ENCODE measurements around the gene DLL4.
A peak's percentile ranks its signal among the peaks of the same experiment; 100 is the strongest.

DLL4 gene

DNA sequence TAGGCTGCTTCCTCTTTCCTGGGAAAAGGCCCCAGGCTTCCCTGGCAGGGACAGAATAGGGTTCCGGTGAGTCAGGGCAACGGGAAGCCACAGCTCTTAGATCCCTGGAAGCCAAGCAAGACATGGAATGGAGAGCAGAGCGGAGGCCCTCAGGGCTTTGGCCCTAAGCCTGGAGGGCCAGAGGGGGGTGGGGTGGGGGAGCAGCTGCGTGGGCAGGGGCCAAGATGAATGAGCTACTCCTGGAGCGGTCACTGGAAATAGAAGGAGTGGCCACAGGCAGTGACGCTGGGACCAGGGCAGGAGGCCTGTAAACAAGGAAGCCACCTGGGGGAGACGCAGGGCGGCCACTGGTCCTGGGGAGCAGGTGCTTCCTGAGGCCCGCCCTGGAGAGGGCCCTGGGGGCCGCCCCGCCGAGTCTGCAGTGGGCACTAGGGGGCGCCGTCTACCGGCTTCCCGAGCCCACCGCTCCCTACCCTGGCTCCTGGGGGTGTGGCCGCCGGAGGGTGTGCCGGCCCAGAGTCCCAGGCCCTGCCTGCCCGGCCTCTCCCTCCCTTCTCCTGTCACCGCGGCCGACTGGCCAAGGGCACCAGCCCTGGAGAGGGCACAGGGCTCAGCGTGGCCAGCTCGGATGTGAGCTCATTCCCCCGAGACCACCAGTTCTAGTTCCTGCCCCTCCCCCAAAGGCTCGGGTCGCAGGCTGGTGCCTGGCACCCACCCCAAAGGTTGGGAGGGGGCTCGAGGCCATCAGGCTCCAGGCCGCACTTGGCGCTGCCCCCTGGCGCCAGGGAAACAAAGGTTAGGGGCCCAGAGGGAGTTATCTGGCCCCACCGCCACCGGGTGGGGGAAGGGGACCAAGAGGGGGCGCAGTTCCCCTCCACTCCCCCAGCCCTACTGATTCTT, 22.8 kb upstream of the DLL4 start:
- DNase-seq (ENCODE audit: low read depth) = peak; percentile 60

DNA sequence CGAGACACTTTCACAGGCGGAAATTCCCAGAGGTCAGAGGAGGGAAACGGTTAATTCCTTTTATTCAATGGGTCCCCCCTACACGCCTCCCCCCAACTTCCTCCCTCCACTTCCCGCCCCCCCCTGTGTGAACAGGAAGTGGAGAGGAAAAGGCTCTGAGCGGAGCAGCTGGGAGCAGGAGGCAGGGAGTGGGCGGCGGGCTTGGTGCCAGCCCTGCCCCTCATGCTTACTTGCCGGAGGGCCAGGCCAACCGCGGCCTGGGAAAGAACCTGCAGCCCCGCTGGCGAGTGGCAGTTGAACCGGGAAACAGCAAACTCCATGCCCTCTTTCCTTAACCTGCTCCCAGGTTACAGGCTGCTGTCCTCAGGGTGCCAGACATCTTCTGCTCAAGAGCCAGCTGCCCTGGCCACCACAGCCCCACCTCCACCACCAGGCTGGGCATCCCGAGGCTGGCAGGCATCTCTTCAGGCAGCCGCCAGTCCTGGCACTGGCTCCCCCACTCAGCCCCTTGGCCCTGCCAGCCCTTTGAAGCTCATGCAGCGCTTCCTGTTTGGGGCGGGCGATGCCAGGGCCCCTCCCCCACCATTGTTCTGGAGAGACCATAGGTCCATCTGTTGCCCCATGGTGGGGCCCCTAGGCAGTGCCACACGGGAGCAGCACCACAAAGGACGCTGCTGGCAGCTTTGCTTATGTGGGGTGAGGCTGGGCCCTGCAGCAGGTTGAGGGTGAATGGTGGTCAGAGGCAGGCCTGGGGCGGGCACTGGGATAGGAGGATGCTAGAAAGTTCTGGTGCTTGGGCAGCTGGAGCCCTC, 21.9 kb upstream of the DLL4 start:
- DNase-seq (ENCODE audit: low read depth) = peak; percentile 48

DNA sequence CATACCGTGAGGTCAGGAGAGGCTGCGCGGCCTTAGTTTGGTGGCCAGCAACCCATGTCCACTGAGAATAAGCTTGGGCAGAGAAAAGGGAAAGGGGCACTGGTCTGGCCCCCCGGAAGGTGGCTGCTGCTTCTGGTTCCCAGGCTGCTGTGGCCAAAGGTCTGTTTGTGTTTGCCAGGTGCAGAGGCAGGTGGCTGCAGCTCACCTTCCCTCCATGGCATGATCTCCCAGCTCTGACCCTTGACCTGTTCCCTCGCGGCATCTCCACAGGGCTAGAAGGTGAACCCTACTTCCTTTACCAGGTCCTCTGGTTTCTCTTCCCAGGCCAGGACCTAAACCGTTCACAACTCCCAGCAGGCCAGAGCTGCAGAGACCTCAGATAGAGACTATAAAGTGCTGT, 21.0 kb upstream of the DLL4 start:
- DNase-seq (ENCODE audit: low read depth) = no peak

DNA sequence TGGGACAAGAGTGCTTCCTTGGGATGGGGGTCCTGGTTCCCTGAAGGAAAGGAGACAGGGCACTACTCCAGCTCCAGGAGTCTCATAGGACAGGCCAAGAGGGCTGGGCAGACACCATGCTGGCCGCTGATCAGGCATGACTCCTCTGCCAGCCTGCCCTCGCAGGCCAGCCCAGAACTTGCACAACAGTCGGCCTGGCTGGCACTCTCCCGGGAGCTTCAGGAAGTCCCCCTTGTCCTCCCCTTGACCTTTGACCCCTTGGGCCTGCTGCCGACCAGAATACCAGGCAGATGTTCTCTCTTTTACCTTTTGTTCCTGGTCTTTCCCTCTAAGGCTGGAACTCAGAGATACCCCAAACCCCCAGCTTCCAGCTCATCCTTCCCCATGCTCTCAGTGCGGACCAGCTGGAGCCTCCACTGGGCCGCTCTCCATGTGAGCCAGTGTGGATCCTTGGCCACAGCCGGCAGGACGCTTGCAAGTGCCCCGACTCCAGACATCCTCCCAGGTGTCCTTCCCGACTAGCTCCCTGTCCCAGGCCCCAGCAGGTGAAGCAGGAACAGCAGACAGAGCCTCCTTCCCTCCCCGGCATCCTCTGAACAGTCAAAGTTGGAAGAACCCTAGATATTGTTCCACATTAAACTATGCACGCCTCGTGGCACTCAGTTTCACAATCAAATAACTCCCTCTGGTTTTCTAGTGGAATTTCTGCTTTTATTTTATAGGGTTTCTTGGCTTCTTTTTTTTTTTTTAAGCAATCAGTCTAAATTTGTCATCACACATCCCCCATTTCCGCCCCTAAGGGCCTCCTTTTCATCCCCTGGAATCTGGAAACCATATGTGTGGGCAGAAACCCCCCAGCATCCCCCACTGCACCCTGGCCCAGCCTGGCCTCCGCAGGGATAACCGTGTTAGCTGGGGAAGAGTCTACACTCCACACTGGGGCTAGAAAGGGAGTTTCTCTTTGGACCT, 19.2 kb upstream of the DLL4 start:
- no peak for DNase-seq (ENCODE audit: low read depth)

DNA sequence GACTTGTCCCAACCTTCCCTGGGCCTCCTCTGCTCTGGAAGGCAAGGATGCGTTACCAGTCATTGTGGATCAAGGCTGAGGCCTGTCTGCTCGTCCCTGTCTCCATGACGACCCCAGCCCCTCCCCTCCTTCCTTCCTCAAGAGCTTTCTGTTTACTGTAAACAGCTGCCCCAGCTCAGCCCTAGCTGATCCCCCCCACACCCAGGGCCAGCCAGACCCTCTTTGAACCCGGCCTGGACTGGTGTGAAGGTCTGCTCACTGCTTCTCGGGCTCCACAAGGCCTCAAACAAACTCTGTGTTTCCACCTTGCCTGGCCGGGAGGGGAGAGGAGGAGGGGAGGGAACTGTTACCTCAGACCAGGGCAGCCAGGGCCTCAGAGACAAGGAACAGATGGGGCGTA, 18.0 kb upstream of the DLL4 start:
- DNase-seq (ENCODE audit: low read depth) = no peak

DNA sequence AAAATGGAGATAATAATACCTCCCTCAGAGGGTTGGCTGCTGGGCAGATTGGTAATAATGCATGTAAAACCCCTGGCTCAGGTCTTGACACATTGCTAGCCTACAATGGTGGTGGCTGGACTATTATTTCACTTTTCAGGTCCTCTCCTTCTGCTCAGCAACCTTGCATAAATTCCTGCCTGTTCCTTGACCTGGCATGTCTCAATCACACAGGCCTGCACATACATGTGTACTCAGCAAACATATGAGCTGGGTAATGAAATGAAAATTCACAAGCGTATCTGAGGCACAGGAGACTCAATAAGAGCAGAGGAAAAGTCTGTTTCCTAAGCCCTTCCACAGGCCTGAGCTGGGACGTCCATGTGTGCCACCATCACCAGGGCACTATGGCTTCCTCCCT, 17.4 kb upstream of the DLL4 start:
- DNase-seq (ENCODE audit: low read depth) = no peak

DNA sequence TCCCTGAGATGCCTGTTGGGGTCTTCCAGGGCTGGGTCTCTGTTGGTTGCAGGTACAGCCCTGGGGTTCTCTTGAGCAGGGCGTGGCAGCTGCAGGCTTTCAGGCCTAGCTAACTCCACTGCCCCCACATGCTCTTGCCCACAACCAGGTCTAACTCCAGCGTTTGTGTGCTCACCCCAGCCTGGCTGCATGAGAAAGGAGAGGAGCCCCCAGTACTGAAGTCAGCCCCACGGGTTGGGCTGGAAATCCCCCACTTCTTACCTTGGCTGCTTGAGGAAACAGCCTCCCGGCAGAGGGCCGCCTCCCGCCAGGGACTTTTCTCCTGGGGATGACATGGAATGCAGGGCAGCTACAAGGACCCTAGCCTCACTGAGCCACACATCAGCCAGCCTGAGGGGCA, 16.7 kb upstream of the DLL4 start:
- no peak for DNase-seq (ENCODE audit: low read depth)

DNA sequence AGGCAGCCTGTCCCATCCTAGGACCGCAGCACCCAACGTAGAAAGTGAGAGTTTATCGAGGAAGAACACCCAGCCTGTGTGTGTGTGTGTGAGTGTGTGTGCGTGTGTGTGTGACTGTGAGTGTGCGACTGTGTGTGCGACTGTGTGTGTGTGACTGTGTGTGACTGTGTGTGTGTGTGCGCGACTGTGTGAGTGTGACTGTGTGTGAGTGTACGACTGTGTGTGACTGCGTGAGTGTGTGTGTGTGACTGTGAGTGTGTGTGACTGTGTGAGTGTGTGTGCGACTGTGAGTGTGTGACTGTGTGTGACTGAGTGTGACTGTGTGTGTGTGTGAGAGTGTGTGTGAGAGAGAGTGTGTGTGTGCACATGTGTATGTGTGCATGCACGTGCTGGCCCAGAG, 15.1 kb upstream of the DLL4 start:
- DNase-seq (ENCODE audit: low read depth) = no peak

DNA sequence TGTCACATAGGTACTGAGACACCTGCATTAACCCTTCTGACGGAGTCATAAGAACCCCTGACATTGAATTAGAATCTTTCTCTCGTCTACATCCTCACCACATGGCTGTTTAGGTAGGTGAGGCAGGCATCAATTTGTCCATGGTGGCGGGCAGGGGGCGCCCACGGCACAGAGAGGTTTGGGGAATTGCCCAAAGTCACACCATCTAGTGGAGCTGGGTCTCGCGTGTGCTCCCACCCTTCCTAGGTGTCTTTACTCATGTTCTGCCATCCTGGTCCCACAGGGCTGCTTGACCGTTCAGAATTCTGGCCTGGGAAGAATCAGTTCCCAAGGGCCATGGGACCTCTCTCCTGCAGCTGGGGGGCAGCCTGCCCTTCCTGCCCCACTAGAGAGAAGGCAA, 14.7 kb upstream of the DLL4 start:
- DNase-seq (ENCODE audit: low read depth) = no peak

DNA sequence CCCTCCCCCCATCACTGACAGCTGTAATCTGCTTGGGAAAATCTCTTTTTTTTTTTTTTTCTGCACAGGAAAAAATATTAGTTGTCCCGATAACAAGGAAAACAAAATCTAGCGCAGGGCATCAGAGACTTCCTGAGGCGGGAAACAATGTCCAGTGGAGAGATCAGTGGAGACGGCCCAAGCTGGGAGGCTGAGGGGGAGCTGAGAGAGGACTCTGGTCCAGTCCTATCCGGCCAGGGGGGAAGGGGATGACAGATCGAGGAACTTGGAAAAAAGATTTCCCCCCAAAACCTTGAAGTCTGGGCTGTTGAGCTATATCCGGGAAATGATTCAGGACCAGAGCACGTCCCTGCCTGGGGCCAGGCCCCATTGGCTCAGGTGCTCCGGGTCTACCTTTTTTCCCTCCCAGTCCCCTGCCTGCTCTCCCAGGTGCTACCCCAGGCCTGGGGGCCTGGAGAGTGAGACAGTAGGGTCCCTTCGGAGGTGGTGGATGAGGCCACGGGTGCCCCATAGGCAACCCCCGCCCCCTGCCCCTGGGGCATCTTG, 14.0 kb upstream of the DLL4 start:
- DNase-seq (ENCODE audit: low read depth) = no peak

DNA sequence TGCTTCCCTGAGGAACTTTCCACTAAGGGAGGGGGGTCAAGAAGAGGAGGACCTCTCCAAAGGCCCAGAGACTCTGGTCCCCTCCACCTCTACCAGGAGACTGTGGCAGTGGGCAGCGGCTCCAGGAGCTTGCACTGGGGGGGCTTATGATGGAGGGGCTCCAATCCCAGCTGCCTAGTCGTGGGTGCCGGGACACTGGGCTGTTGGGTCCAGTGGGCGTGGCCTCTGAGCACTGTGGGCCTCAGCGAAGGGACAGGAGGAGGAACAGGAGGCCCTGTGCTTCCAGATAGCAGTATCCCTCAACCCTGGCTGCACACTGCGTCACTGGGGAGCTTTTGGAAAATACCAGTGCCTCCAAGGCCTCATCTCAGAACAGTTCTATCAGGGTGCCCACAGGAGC, 13.5 kb upstream of the DLL4 start:
- DNase-seq (ENCODE audit: low read depth) = no peak

DNA sequence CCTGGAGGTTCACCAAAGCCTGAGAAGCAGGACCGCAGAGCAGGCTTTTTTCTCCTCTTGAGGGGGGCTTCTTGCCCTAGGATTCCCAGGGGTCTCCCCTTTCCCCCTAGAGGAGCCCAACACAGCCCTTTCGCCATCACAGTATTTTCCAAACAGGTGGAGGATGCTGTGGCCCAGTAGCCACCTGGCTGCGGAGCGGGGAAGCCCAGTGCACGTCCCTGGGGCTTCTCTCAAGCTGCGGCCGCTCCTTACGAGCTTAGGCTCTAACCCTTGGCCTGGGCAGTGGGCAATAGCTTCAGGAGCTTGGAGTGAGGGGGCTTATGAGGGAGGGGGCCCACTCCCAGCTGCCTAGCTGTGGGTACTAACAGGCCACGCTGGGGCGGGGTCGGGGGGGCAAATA, 11.6 kb upstream of the DLL4 start:
- DNase-seq (ENCODE audit: low read depth) = no peak

DNA sequence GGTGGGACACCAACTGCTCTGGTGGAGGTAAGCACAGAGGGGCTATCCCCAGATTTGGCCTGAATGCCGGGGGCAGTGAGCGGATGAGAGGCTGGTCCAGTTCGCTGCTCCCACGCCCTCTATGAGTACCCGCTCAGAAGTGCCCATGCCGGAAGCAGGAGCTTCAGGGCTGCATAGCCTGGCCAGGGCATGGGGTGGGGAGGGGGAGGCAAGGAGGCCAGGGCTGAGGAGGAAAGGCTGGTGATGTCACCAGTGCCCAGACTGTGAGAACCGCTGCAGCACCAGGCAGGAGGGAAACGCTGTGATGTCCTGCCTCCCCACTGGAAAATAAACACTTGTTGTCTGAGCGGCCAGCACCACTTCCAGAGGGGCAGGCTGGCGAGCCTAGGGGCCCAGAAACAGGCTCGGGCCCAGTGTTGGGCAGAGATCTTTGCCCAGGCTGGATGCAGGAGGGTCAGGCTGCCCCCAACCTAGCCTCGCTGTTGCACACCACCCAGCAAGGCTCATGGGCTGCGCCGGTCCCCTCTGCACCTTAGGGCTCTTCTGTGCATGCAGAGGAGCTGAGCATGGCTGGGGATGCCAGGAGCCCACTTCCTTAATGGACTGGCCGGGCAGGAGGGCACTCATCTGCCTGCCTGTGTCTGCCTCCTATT, 10.9 kb upstream of the DLL4 start:
- DNase-seq (ENCODE audit: low read depth) = no peak

DNA sequence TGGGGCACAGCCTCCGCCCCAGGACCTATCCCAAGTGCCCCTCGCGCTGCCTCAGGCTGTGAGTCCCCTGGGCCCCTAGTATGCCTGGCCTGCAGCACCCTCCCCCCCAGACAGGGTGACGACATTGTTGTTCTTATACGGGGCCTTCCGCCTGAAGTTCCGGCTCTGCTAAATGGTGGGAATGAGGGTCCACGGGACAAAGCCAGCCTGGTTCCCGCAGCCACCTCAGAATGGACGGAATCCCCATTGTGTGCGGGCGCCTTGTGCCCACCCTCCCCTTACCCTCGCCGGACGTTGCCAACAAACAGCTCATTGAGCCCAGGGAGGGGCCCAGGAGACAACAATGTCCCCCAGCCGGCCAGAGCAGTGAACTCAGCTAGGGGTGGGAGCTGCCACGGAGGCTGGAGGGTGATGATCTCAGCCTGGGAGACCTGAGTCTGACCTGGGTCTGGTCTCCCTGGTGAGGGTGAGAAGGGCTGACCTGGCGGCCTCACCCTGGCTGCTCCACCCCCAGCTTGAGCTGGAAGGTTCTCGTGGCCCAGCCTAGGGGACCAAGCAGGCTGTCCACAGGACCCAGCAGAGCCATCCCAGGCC, 10.2 kb upstream of the DLL4 start:
- DNase-seq (ENCODE audit: low read depth) = no peak

DNA sequence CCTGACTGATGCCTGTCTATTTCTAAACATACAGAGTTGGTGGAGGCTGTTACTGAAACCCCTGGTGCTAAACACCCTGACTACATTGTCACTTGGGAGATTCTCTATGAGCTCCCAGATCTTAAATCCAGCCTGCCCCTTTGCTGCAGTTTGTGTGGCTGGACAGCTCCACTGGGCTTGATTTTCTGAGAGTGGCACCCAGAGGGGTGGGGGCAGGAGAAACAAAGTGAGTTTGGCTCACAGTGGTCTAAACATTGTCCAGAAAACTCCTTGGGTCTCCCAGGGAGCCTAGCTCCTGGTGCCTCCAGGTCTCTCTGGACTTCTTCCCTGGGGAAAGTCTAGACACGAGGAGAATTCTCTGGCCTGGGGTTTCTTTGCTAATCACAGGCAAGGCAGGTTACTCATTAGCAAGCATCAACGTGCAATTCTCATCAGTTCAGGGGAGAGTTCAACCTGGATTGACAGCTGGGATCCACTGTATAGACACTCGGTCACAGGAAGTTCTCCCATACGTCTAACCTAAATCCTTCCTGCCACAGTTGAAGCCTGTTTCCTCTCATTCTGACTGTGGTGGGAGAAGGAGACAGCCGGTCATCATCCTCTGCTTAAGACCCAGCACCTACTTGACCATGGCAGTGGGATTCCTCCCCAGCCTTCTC, 7.1 kb upstream of the DLL4 start:
- DNase-seq (ENCODE audit: low read depth) = no peak

DNA sequence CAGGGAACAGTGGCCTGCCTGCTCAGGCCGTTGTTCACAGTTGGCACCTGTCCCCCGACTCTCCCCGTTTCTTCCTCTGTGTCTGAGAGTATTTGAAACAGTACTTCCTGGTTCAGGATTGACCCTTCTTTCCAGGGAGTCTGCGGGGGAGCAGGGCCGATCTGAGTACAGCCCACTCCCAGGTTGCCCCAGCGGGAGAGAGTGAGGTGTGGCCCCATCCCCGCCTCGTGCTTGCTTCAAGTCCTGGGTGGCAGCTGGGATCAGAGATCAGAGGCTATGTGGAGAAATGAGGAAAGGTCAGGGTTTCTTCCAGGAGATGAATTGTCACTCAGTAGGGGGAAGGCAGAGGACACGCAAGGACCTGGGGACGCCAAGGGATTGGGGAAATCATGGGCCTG, 6.5 kb upstream of the DLL4 start:
- DNase-seq (ENCODE audit: low read depth) = no peak

DNA sequence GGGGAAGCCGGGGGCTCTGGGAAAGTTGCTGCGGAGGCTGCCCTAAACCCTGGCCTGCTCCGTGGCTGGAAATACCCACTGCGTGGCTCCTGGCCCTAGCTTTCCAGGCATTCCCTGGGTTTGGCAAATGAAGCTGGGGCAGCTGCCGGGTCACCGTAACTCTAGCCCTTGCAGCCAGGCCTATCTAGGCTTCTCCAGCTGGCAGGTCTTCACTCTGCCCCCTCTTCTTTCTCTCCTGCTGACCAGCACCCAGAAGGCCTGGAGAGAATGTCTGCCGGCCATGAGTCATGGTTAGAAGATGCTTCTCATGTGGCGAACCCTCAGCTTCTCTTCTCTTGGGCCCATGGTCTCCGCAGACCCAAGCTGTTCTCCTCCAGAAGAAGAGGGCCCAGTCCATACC, 5.6 kb upstream of the DLL4 start:
- no peak for DNase-seq (ENCODE audit: low read depth)

DNA sequence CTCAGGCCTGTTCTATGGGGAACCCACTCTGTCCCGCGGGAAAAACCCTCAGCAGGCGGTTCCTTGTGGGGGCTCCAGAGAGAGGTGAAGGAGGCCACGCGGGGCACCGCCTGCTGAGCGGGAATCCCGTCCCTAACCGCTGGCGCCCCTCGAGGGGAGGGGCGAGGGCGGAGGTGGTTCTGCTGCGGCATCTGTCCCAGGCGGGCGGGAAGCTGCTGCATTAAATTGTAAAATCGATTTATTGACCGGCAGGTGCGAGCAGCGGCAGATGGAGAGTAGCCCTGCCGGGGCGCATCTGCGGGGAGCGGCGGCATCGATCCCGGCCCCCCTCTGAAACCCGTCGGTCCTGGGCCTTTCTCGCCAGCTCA, 3.7 kb upstream of the DLL4 start:
- DNase-seq (ENCODE audit: low read depth) = no peak

DNA sequence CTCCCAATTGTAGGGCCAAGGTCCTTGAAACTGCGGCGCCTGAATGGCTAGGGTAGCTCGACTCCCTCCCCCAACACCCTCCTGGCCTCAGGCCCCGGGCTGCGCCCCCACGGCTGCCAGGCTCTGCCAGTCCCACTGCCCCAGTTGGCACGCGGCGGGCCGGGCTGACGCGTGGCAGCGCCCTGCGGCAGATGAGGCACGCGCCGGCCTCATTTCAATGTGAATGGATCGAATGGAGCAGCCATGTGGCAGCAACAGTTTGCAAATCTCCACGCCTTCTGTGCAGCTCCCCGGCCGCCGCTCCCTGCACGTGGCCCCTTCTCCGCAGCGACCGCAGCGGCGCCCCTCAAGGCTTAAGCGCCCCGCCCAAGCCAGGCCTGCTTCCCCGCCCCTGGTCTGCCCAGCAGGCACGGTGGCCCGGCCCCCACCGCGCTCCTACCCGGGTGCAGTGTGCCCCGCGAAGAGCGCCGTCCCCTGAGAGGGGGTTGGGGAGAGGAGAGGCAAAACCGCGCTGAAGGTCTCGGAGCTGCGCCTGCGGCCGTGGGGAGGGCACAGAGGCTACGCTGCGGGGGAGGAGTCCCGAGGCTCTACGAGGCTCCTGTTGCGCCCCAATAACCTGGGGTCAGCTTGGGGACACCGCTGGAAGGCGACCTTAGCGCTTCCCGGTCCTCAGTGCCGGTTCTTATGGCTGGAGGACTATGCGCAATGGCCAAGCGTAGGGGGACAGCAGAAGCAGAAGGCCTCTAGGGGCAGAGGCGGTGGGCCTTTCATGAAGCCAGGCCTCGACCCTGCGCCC, 3.1 kb upstream of the DLL4 start:
- no peak for DNase-seq (ENCODE audit: low read depth)
